Mammary epithelial cell (primary cell): Measurements from ENCODE around the gene APEH.

Experiments used
- CTCF ChIP-seq, 2 donors: IDR thresholded peaks in 1 of 2; conservative IDR thresholded peaks in 1 of 2; 2 replicates each; pipeline ENCODE4 v1.5.1; 2011 to 2012; ENCODE audit warnings: inconsistent platforms in 2 of 2, low read length in 2 of 2, mild to moderate bottlenecking in 2 of 2, control low read depth in 1 of 2, low read depth in 1 of 2; ENCODE audit not compliant: insufficient read depth in 1 of 2; ENCODE audit errors: extremely low read depth in 1 of 2
- EZH2 ChIP-seq: IDR thresholded peaks from 2 replicates; pipeline ENCODE4 v1.6.1; 2012; ENCODE audit warnings: low read length, inconsistent platforms, borderline replicate concordance

DNA sequence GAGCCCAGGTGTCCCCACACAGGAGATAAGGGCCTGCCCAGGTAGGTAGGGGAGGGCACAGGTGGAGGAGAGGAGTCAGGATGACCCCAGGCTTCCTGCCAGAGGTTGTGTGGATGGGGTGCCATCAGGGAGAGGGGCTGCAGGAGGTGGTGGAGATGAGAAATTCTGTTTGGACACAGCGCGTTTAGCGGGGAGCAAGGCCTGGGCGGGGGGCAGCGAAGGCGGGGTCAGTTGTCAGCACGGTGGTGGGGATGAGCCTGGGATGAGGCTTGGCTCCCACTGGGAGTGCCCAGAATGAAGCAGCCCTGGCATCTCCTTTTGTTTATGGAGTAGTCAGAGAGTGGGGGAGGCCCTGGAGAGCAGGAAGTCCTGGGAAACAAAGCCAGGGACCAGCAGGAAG, 29.8 kb downstream of the APEH start:
- TF ChIP-seq CTCF (conservative IDR thresholded peaks at IDR 0.05 in 1 of 2, IDR thresholded peaks at IDR 0.05 in 1 of 2; ENCODE audit: extremely low read depth in 1 of 2, insufficient read depth in 1 of 2, low read depth in 1 of 2, low read length in 2 of 2) (no peak), EZH2 (no peak)
